HG03095 (cell line): ENCODE results near the gene ZNF335.
A peak's percentile ranks its signal among the peaks of the same experiment; 100 is the strongest.
"Not testable (repeated sequence)": the region's sequence is repeated elsewhere in the genome, so short reads cannot be mapped to it uniquely, and the experiment has no call there.

Experiments used
- ATAC-seq: cut with Tn5 transposase; IDR thresholded peaks from one replicate; pipeline ENCODE4 v1.9.1; 2021; ENCODE audit warnings: moderate library complexity; ENCODE audit not compliant: unreplicated experiment

The ZNF335 gene

GRCh38 chr20:46001498-46001897, 29.5 kb upstream of the ZNF335 start:
- no peak for ATAC-seq

- no peak for ATAC-seq
Observed at GRCh38 chr20:46000262-46000996, 28.4 kb upstream of the ZNF335 start.

- no peak for ATAC-seq
Observed at GRCh38 chr20:45999557-46000261, 27.7 kb upstream of the ZNF335 start.

DNA sequence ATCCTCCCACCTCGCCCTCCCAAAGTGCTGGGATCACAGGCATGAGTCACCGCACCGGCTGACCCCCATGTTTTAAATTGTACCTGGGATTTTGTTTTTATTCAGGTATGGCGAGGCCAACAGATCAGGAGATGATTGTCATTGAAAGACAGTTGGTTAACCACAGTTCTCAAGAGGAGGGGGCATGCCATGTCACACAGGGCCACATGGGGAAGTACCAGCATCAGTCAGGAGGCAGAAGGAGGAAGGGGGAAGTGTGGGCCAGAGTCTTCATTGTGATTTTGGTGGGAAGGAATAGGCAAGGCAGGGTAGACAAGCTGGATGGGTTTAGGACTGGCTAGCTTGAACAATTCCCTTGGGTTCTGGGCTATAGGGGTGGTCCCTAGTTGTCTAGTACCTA, 26.8 kb upstream of the ZNF335 start:
- ATAC-seq: no peak

DNA sequence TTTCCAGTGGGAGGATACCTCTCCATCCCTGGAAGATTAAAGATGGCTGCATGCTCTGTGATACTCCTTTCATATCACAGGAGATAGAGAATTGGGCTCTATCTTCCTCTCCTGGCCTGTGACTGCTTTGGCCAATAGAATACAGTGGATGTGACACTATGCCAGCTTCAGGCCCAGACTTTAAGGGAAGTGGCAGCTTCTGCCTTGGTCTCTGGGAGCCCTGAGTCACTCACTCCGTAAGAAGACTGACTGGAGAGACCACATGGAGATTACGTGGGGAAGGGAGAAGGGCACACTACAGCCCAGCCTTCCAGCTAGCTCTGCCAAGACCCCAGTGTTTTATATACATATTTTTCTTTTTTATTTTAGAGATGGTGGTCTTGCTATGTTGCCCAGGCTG, 26.3 kb upstream of the ZNF335 start:
- ATAC-seq: no peak

- no peak for ATAC-seq
Observed at GRCh38 chr20:45997187-45997586, 25.2 kb upstream of the ZNF335 start.

DNA sequence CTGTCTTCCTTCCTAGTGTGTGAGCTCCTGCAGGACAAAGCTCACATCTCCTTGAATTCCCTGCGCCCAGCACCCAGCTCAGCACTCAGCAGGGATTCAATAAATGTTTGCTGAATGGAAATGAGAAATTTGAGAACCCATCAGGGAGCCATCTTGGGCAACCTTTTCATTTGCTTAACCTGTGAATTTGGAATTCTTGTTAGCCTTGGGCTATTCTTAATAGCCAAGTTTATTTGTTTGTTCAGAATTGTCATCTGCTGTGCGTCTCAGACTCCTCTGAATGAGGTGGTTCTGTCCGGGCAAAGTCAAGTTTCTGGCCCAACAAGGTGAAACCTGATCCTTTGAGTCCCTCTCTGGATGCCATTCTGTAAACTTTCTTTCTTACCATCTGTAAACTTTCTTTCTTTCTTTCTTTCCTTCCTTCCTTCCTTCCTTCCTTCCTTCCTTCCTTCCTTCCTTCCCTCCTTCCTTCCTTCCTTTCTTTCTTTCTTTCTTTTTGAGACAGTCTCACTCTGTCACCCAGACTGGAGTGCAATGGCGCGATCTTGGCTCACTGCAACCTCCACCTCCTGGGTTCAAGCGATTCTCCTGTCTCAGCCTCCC, 23.6 kb upstream of the ZNF335 start:
- ATAC-seq: not testable (repeated sequence)

GRCh38 chr20:45994761-45995493, 22.9 kb upstream of the ZNF335 start:
- ATAC-seq: no peak

- no peak for ATAC-seq
Observed at GRCh38 chr20:45993197-45993951, 21.4 kb upstream of the ZNF335 start.

DNA sequence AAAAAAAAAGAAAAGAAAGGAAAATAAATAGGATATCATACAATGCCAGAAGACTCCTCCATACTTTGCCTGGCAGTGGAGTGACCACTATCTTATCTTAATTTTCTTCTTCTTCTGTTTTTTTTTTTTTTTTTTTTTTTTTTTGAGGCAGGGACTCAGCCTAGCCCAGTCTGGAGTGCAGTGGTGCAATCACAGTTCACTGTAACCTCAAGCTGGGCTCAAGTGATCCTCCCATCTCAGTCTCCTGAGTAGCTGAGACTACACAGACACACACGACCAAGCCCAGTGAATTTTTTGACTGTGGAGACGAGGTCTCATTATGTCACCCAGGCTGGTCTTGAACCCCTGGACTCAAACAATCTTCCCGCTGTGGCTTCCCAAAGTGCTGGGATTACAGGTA, 19.6 kb upstream of the ZNF335 start:
- ATAC-seq: no peak

- not testable (repeated sequence) for ATAC-seq
Observed at GRCh38 chr20:45988830-45989229, 16.8 kb upstream of the ZNF335 start.

- ATAC-seq: no peak
Observed at GRCh38 chr20:45987108-45987780, 15.2 kb upstream of the ZNF335 start.

DNA sequence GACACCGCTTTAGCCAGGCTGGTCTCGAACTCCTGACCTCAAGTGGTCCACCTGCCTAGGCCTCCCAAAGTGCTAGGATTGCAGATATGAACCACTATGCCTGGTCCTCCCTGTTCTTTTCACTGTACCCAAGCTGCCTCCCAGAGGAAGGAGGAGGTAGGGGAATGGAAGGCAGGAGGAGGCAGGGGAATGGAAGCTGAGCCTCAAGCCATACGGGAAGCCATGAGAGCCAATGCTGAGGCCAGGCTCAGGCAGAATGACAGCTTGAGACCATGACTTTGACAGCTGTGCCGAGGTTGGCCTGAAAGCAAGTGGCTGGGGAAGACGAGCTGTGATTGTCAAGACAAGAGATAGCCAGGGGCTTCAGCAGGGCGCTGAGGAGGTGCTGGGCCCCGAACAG, 13.6 kb upstream of the ZNF335 start:
- ATAC-seq: no peak

DNA sequence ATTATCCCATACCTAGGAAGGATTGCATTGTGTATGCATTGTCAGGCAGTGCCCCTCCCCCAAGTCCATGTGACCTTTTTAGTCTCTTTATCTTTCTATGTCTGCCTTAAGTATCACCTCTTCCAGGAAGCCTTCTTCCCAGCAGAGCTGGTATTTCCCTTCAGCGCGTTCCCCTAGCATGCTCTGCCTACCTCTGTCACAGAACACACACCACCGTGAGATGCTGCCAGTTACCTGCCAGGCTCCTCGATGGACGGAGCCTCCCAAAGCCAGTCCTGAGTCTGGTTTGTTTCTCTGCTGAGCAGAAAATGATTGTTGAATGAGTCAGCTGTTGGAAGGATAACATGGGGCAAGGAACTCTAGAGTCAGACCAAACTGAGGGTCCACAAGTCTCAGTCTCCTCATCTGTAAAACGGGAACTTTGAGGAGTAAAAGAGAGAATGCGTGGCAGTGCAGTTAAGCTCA, 11.3 kb upstream of the ZNF335 start:
- no peak for ATAC-seq

GRCh38 chr20:45981261-45981660, 9.3 kb upstream of the ZNF335 start:
- no peak for ATAC-seq

GRCh38 chr20:45976086-45976485, 4.1 kb upstream of the ZNF335 start:
- ATAC-seq: no peak

DNA sequence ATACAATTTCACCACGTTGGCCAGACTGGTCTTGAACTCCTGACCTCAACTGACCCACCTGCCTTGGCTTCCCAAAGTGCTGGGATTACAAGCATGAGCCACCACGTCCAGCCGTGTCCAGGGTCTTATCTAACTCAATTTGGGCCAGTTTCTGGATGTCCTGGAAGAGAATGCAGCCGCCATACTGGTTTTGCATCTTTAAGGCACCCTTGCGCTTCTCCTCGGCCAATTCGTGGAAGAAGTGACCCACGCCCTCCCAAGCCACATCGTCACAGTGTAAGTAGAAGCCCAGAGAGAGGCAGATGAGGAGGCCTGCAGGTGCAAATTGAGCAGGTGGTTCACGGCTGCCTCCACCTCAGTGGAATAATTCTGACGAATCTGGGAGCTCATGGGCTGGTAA, 3.7 kb upstream of the ZNF335 start:
- no peak for ATAC-seq

DNA sequence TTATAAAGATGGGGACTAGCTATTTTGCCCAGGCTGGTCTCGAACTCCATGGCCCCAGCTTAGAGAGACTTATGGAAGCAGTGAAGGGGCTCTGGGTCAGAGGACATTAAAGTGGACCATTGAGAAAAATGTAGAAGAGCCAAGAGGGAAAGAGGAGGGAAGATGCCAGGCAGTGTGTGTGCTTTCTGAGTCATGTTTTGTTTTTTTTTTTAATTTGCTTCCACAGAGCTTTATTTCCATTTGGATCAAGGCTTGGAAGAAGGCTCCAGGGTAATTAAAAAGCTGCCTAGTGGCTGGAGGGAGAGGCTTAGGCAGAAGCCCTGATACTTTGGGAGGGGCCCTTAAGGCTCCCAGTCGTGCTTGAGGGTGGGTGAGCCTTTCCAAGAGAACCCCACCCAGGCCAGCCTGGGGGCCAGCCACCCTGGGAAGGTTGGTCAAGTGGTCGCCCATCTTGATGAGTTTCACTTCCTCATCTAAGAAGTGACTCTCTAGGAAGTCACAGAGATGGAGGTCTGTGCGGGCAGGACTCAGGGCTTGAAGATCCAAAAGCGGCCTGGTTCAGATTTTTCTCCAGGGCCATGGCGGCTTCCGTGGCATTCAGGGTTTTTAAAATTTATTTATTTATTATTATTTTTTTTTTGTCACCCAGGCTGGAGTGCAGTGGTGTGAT, 3.0 kb upstream of the ZNF335 start:
- ATAC-seq: no peak

GRCh38 chr20:45972500-45973183, 639 bp upstream of the ZNF335 start:
- ATAC-seq: peak; percentile 72
